IMR-90 (cell line): ENCODE data around the gene DERL3.

Experiments
- BHLHE40 ChIP-seq: fragments of 150-350 bp; IDR thresholded peaks from 2 replicates; pipeline ENCODE4 v1.6.1; 2016; ENCODE audit warnings: mild to moderate bottlenecking, low read depth, low read length
- CEBPB ChIP-seq: IDR thresholded peaks from 2 replicates; pipeline ENCODE4 v1.6.1; 2012; ENCODE audit warnings: low read depth, low read length, improper control_type of control experiment
- MAFK ChIP-seq: IDR thresholded peaks from 2 replicates; pipeline ENCODE4 v1.6.1; 2012; ENCODE audit warnings: low read depth, low read length, improper control_type of control experiment
- MAZ ChIP-seq: IDR thresholded peaks from 2 replicates; pipeline ENCODE4 v1.6.1; 2012; ENCODE audit warnings: low read depth, mild to moderate bottlenecking, low read length, improper control_type of control experiment, moderate library complexity, borderline replicate concordance
- MXI1 ChIP-seq: IDR thresholded peaks from 2 replicates; pipeline ENCODE4 v1.6.1; 2012; ENCODE audit warnings: low read depth, mild to moderate bottlenecking, low read length, moderate library complexity, borderline replicate concordance
- NFE2L2 ChIP-seq: fragments of 150-350 bp; IDR thresholded peaks from 2 replicates; pipeline ENCODE4 v1.6.1; 2016; ENCODE audit warnings: low read depth, mild to moderate bottlenecking, low read length
- POLR2A ChIP-seq: IDR thresholded peaks from 2 replicates; pipeline ENCODE4 v1.6.1; 2012; ENCODE audit warnings: mild to moderate bottlenecking, low read depth, low read length
- RAD21 ChIP-seq: IDR thresholded peaks from 2 replicates; pipeline ENCODE4 v1.6.1; 2012; ENCODE audit warnings: low read length, improper control_type of control experiment
- RCOR1 ChIP-seq: IDR thresholded peaks from 2 replicates; pipeline ENCODE4 v1.6.1; 2012; ENCODE audit warnings: mild to moderate bottlenecking, low read length, improper control_type of control experiment; ENCODE audit not compliant: insufficient replicate concordance
- RFX5 ChIP-seq: IDR thresholded peaks from 2 replicates; pipeline ENCODE4 v1.8.0; 2012; ENCODE audit warnings: low read depth, mild to moderate bottlenecking, low read length, moderate library complexity
- SMC3 ChIP-seq: fragments of 150-350 bp; IDR thresholded peaks from 2 replicates; pipeline ENCODE4 v1.6.1; 2016; ENCODE audit warnings: low read depth, mild to moderate bottlenecking, antibody characterized with exemption, low read length, moderate library complexity
- USF2 ChIP-seq: fragments of 150-350 bp; IDR thresholded peaks from 2 replicates; pipeline ENCODE4 v1.6.1; 2017; ENCODE audit warnings: mild to moderate bottlenecking, antibody characterized with exemption, low read length, low read depth
- TF ChIP-seq, protein P1 (sequence below): conservative IDR thresholded peaks from 2 replicates; pipeline ENCODE4 v1.5.1; 2012; ENCODE audit warnings: mild to moderate bottlenecking, low read depth, low read length, improper control_type of control experiment
- TF ChIP-seq, protein P2 (sequence below): fragments of 150-350 bp; IDR thresholded peaks from 2 replicates; pipeline ENCODE4 v1.6.1; 2016; ENCODE audit warnings: low read depth, mild to moderate bottlenecking, low read length, moderate library complexity, borderline replicate concordance

DNA sequence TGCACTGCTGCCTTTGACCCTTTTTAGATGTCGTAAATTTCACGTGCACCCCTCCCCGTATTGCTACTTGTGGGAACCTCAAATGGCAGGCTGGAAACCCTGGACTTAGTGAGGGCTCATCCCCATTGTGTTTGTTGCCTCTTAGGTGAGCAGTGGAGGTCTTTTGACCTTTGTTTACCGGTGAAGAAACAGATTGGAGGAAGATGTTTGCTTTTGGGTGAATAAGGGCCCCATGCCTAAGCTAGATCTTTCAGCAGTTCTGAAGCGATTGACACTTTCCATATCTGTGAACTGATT is 51.3 kb downstream of the DERL3 start:
- TF ChIP-seq, protein P1, sequence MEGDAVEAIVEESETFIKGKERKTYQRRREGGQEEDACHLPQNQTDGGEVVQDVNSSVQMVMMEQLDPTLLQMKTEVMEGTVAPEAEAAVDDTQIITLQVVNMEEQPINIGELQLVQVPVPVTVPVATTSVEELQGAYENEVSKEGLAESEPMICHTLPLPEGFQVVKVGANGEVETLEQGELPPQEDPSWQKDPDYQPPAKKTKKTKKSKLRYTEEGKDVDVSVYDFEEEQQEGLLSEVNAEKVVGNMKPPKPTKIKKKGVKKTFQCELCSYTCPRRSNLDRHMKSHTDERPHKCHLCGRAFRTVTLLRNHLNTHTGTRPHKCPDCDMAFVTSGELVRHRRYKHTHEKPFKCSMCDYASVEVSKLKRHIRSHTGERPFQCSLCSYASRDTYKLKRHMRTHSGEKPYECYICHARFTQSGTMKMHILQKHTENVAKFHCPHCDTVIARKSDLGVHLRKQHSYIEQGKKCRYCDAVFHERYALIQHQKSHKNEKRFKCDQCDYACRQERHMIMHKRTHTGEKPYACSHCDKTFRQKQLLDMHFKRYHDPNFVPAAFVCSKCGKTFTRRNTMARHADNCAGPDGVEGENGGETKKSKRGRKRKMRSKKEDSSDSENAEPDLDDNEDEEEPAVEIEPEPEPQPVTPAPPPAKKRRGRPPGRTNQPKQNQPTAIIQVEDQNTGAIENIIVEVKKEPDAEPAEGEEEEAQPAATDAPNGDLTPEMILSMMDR, result no peak
- no peak for TF ChIP-seq POLR2A
- no peak for TF ChIP-seq CEBPB
- TF ChIP-seq USF2, result no peak
- TF ChIP-seq, protein P2, sequence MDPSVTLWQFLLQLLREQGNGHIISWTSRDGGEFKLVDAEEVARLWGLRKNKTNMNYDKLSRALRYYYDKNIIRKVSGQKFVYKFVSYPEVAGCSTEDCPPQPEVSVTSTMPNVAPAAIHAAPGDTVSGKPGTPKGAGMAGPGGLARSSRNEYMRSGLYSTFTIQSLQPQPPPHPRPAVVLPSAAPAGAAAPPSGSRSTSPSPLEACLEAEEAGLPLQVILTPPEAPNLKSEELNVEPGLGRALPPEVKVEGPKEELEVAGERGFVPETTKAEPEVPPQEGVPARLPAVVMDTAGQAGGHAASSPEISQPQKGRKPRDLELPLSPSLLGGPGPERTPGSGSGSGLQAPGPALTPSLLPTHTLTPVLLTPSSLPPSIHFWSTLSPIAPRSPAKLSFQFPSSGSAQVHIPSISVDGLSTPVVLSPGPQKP, result no peak
- no peak for TF ChIP-seq MAZ
- TF ChIP-seq MAFK, result no peak
- TF ChIP-seq SMC3, result no peak
- TF ChIP-seq RFX5, result no peak
- no peak for TF ChIP-seq RCOR1
- TF ChIP-seq NFE2L2, result no peak
- TF ChIP-seq MXI1, result no peak
- TF ChIP-seq BHLHE40, result peak; percentile 52; the same call in 1 of the 2 replicates
- no peak for TF ChIP-seq RAD21
